ENCODE data around the gene CCSER2.
A peak's percentile ranks its signal among the peaks of the same experiment; 100 is the strongest.
"Not testable (repeated sequence)": the region's sequence is repeated elsewhere in the genome, so short reads cannot be mapped to it uniquely, and the experiment has no call there.

The CCSER2 gene

GRCh38 chr10:84522612-84523462 is 194.4 kb downstream of the CCSER2 start:
- DNase-seq (ENCODE audit: low spot score) = no peak

- no peak for DNase-seq (ENCODE audit: low spot score)
These were observed 195.1 kb downstream of the CCSER2 start for GRCh38 chr10:84523526-84523925.

GRCh38 chr10:84524435-84524834 is 196.0 kb downstream of the CCSER2 start:
- DNase-seq (ENCODE audit: low spot score) = no peak

DNA sequence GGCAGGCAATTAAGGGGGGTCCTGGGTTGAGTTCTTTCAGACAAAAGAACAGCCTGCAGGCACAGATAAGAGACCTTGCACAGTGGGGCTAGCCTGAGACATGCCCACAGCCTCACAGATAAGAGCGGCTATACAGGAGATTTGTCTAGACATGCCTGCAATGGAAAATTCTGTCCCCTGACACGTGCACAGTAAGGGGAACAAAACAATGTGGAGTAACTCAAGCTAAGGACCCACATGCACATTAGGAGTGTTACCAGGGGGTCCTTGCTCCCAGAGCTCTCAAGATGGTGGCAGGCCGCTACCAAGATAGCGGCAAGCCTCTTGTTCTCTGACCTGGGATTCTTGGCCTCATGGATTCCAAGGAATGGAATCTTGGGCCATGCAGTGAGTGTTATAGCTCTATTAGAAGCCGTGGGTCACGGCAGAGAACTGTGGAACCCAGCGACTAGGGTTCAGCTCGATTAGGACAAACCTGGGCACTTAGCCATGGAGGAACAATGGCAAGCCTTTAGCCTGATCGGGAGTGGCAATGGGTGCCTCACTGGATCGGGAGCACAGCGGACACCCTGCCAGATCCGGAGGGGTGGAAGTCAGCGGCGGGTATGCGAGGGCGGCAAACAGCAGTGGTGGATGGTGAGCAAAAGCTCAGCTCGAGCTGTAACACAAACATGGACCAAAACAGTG is 196.9 kb downstream of the CCSER2 start:
- DNase-seq (ENCODE audit: low spot score) = no peak

GRCh38 chr10:84525807-84526182 is 197.4 kb downstream of the CCSER2 start:
- DNase-seq (ENCODE audit: low spot score) = not testable (repeated sequence)

DNA sequence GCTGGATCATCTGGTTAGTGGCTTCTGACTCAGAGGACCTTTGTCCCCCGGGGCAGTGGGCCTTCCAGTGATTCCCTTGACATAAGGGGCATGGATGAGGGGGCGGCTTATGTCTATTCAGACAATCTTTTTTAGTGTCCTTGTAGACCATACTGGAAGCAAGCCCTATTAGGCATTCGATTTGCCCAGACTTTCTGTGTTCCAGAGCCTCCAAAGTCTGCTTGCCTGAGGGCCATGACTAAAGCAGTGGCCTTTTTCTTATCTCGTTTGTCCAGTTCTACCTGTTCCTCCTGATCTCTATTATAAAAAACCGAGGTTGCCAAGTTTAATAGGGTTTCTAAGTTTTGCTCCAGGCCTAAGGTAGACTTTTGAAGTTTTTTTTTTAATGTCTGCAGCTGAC is 199.0 kb downstream of the CCSER2 start:
- not testable (repeated sequence) for DNase-seq (ENCODE audit: low spot score)

DNA sequence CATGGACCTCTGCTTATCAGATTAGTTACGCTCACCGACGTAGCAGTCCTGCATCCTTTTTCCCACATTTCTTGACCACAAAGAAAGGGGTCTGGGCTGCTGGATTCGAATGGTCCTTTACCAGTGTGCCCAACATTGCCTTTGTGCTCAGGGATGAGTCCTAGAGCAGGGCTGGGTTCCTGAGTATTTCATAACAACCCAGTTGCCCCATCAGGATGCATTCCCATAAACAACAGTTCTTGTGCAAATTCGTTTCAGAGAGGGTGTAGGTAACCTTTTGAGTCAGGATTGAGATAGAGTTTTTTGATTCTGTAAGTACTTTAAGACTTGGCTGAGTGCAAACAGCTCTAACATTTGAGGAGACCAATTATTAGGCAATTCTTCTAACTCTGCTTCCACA is 200.1 kb downstream of the CCSER2 start:
- not testable (repeated sequence) for DNase-seq (ENCODE audit: low spot score)

- no peak for DNase-seq (ENCODE audit: low spot score)
These were observed 202.4 kb downstream of the CCSER2 start for GRCh38 chr10:84530724-84531325.

DNA sequence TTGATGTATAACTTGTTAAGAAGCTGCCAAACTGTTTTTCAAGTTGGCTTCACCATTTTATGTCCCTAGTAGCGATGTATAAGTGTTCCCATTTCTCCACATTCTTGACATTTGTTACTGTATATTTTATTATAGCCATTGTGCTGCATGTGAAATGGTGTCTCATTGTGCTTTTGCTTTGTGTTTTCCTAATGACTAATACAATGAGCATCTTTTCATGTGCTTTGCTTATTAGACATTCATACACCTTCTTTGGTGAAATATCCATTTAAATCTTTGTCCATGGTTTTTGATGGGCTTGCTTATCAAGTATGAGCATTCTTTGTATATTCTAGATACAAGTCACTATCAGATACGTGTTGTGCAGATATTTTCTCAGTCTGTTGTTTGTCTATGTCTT is 203.0 kb downstream of the CCSER2 start:
- DNase-seq (ENCODE audit: low spot score) = no peak

DNA sequence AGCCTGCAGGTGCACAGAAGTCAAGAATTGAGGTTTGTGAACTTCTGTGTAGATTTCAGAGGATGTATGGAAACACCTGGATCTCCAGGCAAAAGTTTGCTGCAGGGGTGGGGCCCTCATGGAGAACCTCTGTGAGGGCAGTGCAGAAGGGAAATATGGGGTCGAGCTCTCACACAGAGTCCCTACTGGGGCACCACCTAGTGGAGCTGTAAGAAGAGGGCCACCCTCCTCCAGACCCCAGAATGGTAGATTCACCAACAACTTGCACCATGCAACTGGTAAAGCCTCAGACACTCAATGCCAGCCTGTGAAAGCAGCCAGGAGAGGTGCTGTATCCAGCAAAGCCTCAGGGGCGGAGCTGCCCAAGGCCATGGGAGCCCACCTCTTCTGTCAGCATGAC is 205.8 kb downstream of the CCSER2 start:
- DNase-seq (ENCODE audit: low spot score) = no peak

DNA sequence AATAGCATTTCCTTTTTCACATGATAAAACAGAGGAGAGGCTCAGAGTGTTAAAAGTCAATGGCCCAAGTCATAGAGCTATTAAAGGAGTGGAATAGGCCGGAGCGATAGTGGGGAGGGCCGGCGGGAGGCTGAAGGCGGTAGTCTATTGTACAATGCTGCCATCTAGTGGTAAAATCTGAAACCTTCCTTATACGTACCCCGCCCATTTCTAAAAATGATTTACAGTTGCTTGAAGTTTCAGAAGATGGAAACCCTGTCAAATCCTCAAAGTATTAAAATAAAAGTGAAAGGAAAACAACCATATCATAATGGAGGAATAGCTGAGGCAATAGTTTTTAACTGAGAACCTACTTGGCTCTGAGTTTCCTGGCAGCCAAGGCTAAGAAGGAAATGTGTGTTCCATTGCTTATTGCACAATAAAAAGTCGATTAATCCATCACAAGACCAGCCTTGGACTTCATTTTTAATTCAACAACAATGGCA is 209.1 kb downstream of the CCSER2 start:
- peak; percentile 69 for DNase-seq (ENCODE audit: low spot score)

- no peak for DNase-seq (ENCODE audit: low spot score)
These were observed 209.6 kb downstream of the CCSER2 start for GRCh38 chr10:84538036-84538435.

DNA sequence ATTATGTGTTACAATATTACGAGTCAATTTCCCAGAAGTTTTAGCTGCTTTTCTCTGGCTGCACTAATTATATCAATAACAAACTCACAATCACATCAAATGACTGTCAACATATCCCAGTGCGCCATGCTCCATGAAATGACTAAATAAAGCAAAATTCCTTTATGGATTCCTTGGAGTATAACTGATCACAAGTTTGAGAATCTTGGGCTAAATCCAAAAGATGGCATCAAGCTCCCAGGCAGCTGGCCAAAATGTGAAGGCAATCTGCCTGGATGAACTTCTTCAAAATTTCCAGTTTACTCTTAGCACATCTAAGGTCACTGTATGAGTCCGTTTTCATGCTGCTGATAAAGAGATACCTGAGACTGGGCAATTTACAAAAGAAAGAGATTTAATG is 210.8 kb downstream of the CCSER2 start:
- DNase-seq (ENCODE audit: low spot score) = no peak

- no peak for DNase-seq (ENCODE audit: low spot score)
These were observed 211.7 kb downstream of the CCSER2 start for GRCh38 chr10:84540022-84540616.

GRCh38 chr10:84540617-84541288 is 212.4 kb downstream of the CCSER2 start:
- DNase-seq (ENCODE audit: low spot score) = peak; percentile 10

DNA sequence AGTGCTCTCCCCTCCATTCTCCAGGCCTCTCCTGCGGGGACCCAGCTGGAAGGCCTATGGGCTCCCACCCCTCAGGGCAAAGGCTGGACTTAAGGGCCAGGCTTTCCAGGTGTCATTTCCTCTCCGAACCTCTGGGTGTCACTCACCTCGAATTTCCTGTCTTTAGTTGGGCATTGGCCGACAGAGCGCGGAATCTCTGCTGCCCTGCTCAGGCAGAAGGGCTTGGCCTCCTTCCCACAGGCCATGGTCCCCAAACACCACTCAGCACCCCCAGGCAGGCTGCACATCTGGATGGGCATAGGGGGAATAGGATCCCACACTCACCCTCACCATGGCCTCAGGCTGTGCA is 212.9 kb downstream of the CCSER2 start:
- DNase-seq (ENCODE audit: low spot score) = no peak

- DNase-seq (ENCODE audit: low spot score) = no peak
These were observed 214.4 kb downstream of the CCSER2 start for GRCh38 chr10:84542522-84543490.

- DNase-seq (ENCODE audit: low spot score) = no peak
These were observed 215.6 kb downstream of the CCSER2 start for GRCh38 chr10:84543948-84544347.

GRCh38 chr10:84545651-84546050 is 217.3 kb downstream of the CCSER2 start:
- no peak for DNase-seq (ENCODE audit: low spot score)

DNA sequence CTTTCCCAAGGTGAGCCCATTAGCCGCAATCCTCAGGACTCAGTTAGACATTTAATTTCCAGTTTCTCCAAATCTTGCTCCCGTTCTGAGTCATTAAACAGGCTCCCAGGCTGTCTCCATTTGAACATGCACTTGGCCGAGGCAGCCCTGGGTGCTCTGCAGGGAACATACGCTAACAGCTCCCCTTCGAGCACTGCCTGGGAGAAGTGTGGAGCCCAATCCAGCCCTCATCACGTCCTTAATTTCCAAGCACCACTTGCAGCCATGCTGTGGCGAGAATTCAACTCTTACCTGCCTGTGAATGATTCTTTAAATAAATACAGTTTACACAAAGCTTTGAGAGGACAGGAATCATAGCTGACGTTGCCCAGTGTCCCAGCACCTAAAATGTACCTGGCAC is 218.2 kb downstream of the CCSER2 start:
- no peak for DNase-seq (ENCODE audit: low spot score)

DNA sequence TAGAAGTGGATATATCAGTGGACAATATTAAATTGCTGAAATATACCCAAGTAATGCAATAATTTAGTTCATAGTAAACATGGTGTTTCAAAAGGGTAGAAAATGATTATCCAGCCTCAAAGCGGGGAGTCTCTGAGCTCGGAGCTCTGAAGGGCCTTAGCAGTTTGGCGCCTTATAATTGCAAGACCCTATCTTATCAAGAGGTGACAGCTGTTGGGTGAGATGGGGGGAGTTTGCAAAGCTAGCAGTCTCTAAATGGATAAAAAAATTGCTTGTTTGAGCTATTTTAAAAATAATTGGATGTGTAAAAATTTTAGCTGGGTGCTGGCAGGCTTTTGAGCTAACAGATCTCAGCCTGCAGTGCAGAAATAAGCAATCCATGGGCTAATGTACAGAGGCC is 219.2 kb downstream of the CCSER2 start:
- DNase-seq (ENCODE audit: low spot score) = peak; percentile 21
